Fibroblast of the aortic adventitia (primary cell): ENCODE data around the gene CGB1. TPM values are rescaled to one million over a fixed set of nuclear protein-coding genes. Genes with fewer than 3 reads are reported as not detected.
"Not testable (repeated sequence)": the region's sequence is repeated elsewhere in the genome, so short reads cannot be mapped to it uniquely, and the experiment has no call there.

Experiments used
- DNase-seq: peaks from one replicate; pipeline ENCODE4 v3.0.0-alpha.2; 2010; ENCODE audit warnings: low read depth
- H3K4me3 ChIP-seq: 2 replicates; pipeline ENCODE4 v1.5.1; 2011; ENCODE audit warnings: low read depth, mild to moderate bottlenecking, control low read depth, low read length, moderate library complexity
- CTCF ChIP-seq: IDR thresholded peaks from 2 replicates; pipeline ENCODE4 v1.5.1; 2011; ENCODE audit warnings: mild to moderate bottlenecking, low read length, control low read depth, inconsistent platforms; ENCODE audit not compliant: insufficient read depth
- total RNA-seq: library from RNA; depleted of rRNA; stranded (reverse); fragments of >200 nt; gene quantifications from 2 replicates; pipeline ENCODE4 v1.2.3, GENCODE V29; 2012; ENCODE audit warnings: low replicate concordance

The CGB1 gene
- total RNA-seq, result not detected in 2 replicates

DNA sequence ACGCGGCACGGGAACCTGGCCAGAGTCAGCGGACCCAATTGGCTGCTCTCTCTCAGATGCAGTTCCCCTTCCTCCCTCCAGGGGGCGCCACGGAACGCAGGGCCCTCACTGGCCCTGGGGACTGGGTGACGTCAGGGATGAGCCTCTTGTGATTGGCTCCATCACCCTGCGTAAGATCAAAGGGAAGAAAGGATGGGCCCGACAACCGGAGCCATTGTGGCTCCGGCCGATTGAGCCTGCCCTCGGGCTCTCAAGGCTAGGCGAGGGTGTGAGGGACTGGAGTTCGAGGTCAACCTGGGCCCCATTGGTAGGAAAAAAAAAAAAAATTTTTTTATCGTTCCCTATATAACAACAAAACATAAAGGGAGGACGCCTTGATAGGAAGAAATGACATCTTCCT lies at the start of gene CGB1:
CGB1 (minus strand) TSS at position 81 of the 400 bp plus-strand sequence. CDS start 184 bp downstream, outside the sequence.
- H3K4me3 ChIP-seq, DNase-seq: not testable (repeated sequence)
- TF ChIP-seq CTCF, result peak; percentile 52

GRCh38 chr19:49086296-49086695 lies 49.6 kb upstream of the CGB1 start:
- no peak for DNase-seq
- TF ChIP-seq CTCF, result no peak

DNA sequence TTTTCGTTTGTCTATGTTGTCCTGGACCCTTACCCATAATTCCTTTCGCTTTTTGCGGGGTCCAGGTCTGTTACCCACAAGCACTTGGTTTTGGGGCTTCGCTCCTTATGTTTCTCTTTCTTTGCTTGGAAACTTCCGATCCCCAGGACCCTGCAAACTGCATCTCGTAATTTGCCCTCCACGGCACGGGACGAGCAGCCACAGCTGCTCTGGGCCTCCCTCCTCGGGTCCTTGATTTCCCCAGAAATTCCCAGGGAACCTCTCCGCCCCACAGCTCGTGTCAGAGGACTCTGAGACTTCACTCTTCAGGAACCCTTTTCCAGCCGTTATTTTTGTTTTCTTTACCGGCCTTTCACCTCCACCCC lies 49.2 kb upstream of the CGB1 start:
- DNase-seq, result no peak
- TF ChIP-seq CTCF, result no peak
- peak overlapping the region; percentile 96 for H3K4me3 ChIP-seq

More at GRCh38 chr19:49086296-49086695, 49.6 kb upstream of the CGB1 start:
- peak overlapping the region; percentile 96 for H3K4me3 ChIP-seq

DNA sequence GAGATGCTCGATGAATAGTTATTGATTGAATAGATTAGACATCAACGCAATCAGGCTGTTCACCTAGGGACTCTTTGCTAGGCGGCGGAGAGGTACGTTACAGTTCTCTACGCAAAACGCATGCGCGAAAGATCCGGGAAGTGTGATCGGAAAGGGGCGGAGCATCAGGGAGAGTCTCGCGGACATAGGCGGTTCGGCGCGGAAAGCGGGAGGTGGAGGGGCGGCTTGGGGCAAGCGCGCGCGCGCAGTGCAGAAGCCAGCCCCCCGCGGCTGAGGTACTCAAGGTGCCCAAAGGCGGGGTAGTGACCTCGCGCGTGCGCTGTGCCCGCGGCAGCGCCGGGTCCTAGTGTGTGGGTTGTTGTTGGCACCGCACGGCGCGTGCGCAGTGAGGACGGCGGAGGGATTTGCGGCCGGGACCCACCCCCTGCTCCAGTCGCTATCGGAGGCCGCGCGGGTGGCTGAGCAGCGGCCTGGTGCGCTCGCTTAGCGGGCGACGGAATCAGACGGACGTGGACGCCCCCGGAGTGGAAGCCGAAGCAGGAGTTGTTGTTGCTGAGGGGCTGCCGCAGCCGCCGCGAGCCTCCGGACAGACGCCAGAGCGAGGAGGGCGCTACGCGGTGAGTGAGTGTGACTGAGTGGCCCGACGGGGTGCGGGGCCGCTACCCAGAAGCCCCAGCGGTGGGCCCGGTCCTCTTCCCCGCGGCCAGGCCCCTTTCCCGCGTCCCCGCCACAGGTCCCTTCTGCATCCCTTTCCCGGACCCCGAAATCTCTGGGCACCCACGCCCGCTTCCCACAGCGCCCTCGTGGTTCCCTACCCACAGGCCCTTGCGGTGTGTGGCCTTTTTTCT lies 48.5 kb upstream of the CGB1 start, which contains the start of gene SNRNP70:
SNRNP70 (plus strand) TSS at position 432 of the 848 bp plus-strand sequence. CDS start 964 bp downstream, outside the sequence.
- TF ChIP-seq CTCF, result no peak

GRCh38 chr19:49084206-49085019 lies 47.7 kb upstream of the CGB1 start:
- no peak for DNase-seq
- peak overlapping the region; percentile 65 for H3K4me3 ChIP-seq
- no peak for TF ChIP-seq CTCF

More for the DNA sequence above, 48.5 kb upstream of the CGB1 start, which contains the start of gene SNRNP70:
- peak; percentile 99 for DNase-seq
- H3K4me3 ChIP-seq, result peak within 1 kb of the TSS; percentile 96

DNA sequence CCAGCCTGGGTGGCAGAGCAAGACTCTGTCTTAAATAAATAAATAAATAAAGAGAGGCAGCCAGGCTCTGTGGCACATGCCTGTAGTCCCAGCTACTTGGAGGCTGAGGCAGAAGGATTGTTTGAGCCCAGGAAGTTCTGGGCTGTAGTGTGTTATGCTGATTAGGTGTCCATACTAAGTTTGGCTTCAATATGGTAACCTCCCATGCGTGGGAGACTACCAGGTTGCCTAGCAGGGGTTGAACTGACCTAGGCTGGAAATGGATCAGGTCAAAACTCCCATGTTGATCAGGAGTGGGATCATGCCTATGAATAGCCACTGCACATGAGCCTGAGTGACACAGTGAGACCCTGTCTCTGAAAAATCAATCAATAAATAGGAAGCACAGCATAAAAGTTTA lies 44.6 kb upstream of the CGB1 start:
- no peak for TF ChIP-seq CTCF
- no peak for DNase-seq
- no peak overlapping the region for H3K4me3 ChIP-seq
